Breast epithelium (tissue), 3 donors: ENCODE data around the gene NR5A1.

Source experiments
- CTCF ChIP-seq, 3 donors: fragments of 450-650 bp; IDR thresholded peaks; one replicate each; pipeline ENCODE4 v1.5.1; 2016 to 2017; ENCODE audit warnings: antibody characterized with exemption in 3 of 3, mild to moderate bottlenecking in 3 of 3, moderate library complexity in 3 of 3
- POLR2A ChIP-seq: fragments of 450-650 bp; IDR thresholded peaks from one replicate; pipeline ENCODE4 v1.6.1; 2016; ENCODE audit warnings: antibody characterized with exemption, mild to moderate bottlenecking, moderate library complexity
- POLR2AphosphoS5 ChIP-seq, 3 donors: sonication (generic); formaldehyde crosslinking; IDR thresholded peaks; one replicate each; pipeline ENCODE4 v1.6.1; 2017; ENCODE audit warnings: antibody characterized with exemption in 3 of 3

- TF ChIP-seq CTCF (IDR thresholded peaks at IDR 0.05) = no peak
- TF ChIP-seq POLR2A = no peak
- TF ChIP-seq POLR2AphosphoS5 (IDR thresholded peaks at IDR 0.05) = no peak
Observed at GRCh38 chr9:124511426-124511840, 4.2 kb upstream of the NR5A1 start.
